ENCODE measurements around the gene PRKRA. TPM values are rescaled to one million over a fixed set of nuclear protein-coding genes. Genes with fewer than 3 reads are reported as not detected.

The PRKRA gene
- total and polyA plus RNA-seq, 9 of the 15 experiments (the other 6 are each of a cell fraction or from before 2014, with no cell fraction given), result 14.1 to 78.1 (median 52.3) TPM

DNA sequence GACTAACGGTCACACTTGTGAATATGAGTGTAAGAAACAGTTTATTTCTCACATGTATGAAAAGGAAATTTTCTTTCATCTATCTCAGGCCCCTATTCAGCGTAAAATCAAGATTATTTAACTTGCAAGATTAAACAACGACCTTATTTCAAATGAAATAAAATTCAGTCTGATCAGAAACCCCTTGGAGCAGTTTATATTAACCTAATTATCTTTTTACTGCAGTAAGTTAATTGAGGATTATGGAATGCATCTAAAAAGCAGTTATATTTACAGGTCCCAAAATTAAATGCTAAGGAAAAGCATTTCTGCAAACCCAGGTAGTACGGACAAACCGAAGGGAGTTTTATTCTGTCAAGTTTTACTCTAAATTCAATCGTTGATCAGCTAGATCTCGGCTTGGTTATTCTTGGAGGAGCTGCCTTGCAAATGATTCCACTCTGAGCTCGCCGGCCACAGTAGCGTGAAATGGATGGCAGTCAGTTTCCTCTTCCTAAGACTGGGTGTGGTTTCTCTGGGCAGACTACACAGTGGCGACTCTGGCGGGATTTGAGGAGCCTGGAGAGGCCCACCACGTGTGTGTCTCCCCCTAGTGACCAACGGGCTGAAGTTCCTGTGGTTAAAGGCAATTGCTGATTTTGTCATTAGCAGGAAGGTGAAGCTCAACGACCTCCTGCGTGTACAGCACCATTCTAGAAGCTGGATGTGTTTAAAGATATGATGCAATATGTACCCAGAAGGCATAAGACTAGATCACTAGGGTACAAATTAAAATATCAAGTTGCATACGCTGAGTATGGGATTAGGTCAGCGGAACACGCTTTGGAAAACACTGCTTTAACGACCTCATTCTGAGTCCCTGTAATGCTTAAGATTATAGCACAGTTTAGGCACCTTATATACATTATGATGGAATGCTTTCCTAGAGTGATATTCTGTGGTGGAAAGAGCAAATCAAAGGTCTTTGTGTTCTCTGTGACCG lies 36.4 kb downstream of the PRKRA start (continued):
- TF ChIP-seq, protein P1, sequence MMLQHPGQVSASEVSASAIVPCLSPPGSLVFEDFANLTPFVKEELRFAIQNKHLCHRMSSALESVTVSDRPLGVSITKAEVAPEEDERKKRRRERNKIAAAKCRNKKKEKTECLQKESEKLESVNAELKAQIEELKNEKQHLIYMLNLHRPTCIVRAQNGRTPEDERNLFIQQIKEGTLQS (IDR thresholded peaks at IDR 0.05), result peak; percentile 98
- TF ChIP-seq, protein P1 (CRISPR knock-in tag; conservative IDR thresholded peaks at IDR 0.05), result no peak
- TF ChIP-seq, protein P2, sequence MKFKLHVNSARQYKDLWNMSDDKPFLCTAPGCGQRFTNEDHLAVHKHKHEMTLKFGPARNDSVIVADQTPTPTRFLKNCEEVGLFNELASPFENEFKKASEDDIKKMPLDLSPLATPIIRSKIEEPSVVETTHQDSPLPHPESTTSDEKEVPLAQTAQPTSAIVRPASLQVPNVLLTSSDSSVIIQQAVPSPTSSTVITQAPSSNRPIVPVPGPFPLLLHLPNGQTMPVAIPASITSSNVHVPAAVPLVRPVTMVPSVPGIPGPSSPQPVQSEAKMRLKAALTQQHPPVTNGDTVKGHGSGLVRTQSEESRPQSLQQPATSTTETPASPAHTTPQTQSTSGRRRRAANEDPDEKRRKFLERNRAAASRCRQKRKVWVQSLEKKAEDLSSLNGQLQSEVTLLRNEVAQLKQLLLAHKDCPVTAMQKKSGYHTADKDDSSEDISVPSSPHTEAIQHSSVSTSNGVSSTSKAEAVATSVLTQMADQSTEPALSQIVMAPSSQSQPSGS (CRISPR knock-in tag; IDR thresholded peaks at IDR 0.05), result no peak
- TF ChIP-seq NR3C1 (CRISPR knock-in tag; IDR thresholded peaks at IDR 0.05) (no peak), TAL1 (IDR thresholded peaks at IDR 0.05) (no peak), HNRNPUL1 (IDR thresholded peaks at IDR 0.05; ENCODE audit: low read length) (no peak), PRMT5 (CRISPR knock-in tag; IDR thresholded peaks at IDR 0.05) (no peak), ZSCAN32 (CRISPR knock-in tag; IDR thresholded peaks at IDR 0.05) (peak; percentile 98), ZNF384 (IDR thresholded peaks at IDR 0.05; ENCODE audit: low read depth, low read length) (0 out of 2 replicates have a peak, but pooled peaks have one; percentile 55), ZNF347 (CRISPR knock-in tag; IDR thresholded peaks at IDR 0.05; ENCODE audit: low read depth) (no peak), MTA3 (IDR thresholded peaks at IDR 0.05; ENCODE audit: borderline replicate concordance) (peak; percentile 84; the same call in 1 of the 2 replicates), CSDE1 (IDR thresholded peaks at IDR 0.05) (no peak; a peak in 2 of 4 replicates), NFIC (IDR thresholded peaks at IDR 0.05) (peak; percentile 39; the same call in 1 of the 2 replicates), NELFE (IDR thresholded peaks at IDR 0.05; ENCODE audit: insufficient read depth, insufficient read length) (no peak), ZBTB1 (CRISPR knock-in tag; IDR thresholded peaks at IDR 0.05; ENCODE audit: borderline replicate concordance, low read depth) (no peak), CHD1 (IDR thresholded peaks at IDR 0.05; ENCODE audit: low read length) (peak; percentile 37), SIX5 (IDR thresholded peaks at IDR 0.05; ENCODE audit: borderline replicate concordance in 1 of 2, insufficient read depth in 1 of 2, low read depth in 1 of 2, low read length in 2 of 2) (no peak), ZNF324 (CRISPR knock-in tag; IDR thresholded peaks at IDR 0.05) (no peak), TGIF2 (CRISPR knock-in tag; IDR thresholded peaks at IDR 0.05) (no peak), NCOR1 (IDR thresholded peaks at IDR 0.05) (peak; percentile 67), SRF (CRISPR knock-in tag; IDR thresholded peaks at IDR 0.05) (no peak), CBX8 (IDR thresholded peaks at IDR 0.05; ENCODE audit: borderline replicate concordance, extremely low read depth, low read depth, low read length, poor library complexity, severe bottlenecking) (no peak), ADNP (tag; IDR thresholded peaks at IDR 0.05) (peak; percentile 56; the same call in 1 of the 2 replicates), SMAD2 (IDR thresholded peaks at IDR 0.05; ENCODE audit: low read depth, low read length) (no peak), ZNF124 (CRISPR knock-in tag; IDR thresholded peaks at IDR 0.05) (no peak)
- TF ChIP-seq, protein P3, sequence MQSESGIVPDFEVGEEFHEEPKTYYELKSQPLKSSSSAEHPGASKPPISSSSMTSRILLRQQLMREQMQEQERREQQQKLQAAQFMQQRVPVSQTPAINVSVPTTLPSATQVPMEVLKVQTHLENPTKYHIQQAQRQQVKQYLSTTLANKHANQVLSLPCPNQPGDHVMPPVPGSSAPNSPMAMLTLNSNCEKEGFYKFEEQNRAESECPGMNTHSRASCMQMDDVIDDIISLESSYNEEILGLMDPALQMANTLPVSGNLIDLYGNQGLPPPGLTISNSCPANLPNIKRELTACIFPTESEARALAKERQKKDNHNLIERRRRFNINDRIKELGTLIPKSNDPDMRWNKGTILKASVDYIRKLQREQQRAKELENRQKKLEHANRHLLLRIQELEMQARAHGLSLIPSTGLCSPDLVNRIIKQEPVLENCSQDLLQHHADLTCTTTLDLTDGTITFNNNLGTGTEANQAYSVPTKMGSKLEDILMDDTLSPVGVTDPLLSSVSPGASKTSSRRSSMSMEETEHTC (IDR thresholded peaks at IDR 0.05), result no peak

All from K562 (cell line).